HEK293T (cell line): ENCODE measurements around the gene UBN1.

Experiments used
- BHLHE40 ChIP-seq: fragments of 450-650 bp; IDR thresholded peaks from 2 replicates; pipeline ENCODE4 v1.6.1; 2016; ENCODE audit warnings: mild to moderate bottlenecking, moderate library complexity, borderline replicate concordance
- CTBP1 ChIP-seq: fragments of 450-650 bp; IDR thresholded peaks from 2 replicates; pipeline ENCODE4 v1.6.1; 2016; ENCODE audit warnings: borderline replicate concordance
- ELF4 ChIP-seq: fragments of 450-650 bp; IDR thresholded peaks from 2 replicates; pipeline ENCODE4 v1.6.1; 2017; ENCODE audit warnings: antibody characterized with exemption
- FOXA1 ChIP-seq: fragments of 450-650 bp; IDR thresholded peaks from 2 replicates; pipeline ENCODE4 v1.6.1; 2016; ENCODE audit warnings: mild to moderate bottlenecking
- FOXK2 ChIP-seq: fragments of 450-650 bp; IDR thresholded peaks from 2 replicates; pipeline ENCODE4 v1.6.1; 2016; ENCODE audit warnings: mild to moderate bottlenecking
- FOXM1 ChIP-seq: fragments of 450-650 bp; IDR thresholded peaks from 2 replicates; pipeline ENCODE4 v1.6.1; 2017; ENCODE audit warnings: mild to moderate bottlenecking, borderline replicate concordance
- HDGF ChIP-seq: fragments of 450-650 bp; IDR thresholded peaks from 2 replicates; pipeline ENCODE4 v1.6.1; 2017; ENCODE audit warnings: antibody characterized with exemption, borderline replicate concordance
- SP1 ChIP-seq: fragments of 450-650 bp; IDR thresholded peaks from 2 replicates; pipeline ENCODE4 v1.6.1; 2017
- SUZ12 ChIP-seq: fragments of 450-650 bp; IDR thresholded peaks from 2 replicates; pipeline ENCODE4 v1.6.1; 2016; ENCODE audit warnings: mild to moderate bottlenecking

DNA sequence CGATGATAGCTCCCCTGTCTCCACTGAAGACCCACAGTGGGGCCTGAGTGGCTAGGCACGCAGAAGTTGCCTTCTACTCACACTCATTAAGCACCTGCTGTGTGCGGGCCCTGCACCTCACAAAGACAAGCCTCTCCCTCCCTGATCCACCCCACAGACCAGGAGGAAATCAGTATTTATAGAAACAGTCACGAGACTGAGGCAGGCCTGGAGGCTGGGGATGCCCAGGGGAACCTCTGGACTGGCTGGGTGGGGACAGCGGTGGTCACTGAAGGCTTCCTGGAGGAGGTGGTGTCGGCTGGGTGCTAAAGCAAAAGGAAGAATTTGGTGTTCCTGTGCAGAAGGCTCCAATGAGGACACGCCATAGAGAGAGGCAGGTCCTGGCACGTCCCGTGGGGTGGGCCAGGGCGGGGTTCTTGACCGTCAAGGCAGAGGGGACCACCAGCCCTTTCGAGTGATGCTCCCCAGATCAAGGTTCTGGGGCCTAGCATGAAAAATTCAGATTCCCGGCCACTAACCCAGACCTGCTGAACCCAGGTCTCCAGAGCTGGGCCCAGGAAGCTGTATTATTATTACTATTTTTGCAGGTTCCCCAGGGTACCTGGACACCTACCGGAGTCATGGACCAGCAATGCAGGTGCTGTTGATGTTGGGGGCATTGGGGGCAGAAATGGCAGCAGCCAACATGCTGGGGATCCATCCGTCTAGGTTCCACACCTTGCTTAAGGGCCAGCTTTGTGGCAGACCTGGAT, 66.7 kb downstream of the UBN1 start:
- TF ChIP-seq FOXA1 (no peak), HDGF (no peak), SP1 (no peak), CTBP1 (no peak), SUZ12 (no peak), FOXM1 (no peak), FOXK2 (no peak), BHLHE40 (no peak), ELF4 (no peak)
